Neural cell (in vitro differentiated cells): ENCODE results near the gene ACIN1. TPM values are rescaled to one million over a fixed set of nuclear protein-coding genes. Genes with fewer than 3 reads are reported as not detected.
A peak's percentile ranks its signal among the peaks of the same experiment; 100 is the strongest.

ENCODE experiments used
- H2AFZ ChIP-seq: fragments of 200-600, 300-800 bp; sonication (generic), shearing (Covaris generic); 2 replicates; pipeline ENCODE4 v1.6.0; 2014; ENCODE audit warnings: low read depth, mild to moderate bottlenecking, antibody characterized with exemption, low read length, moderate library complexity
- H3F3A ChIP-seq: fragments of 200-600 bp; shearing (Covaris generic); 2 replicates; pipeline ENCODE4 v1.6.1; 2016; ENCODE audit warnings: mild to moderate bottlenecking, moderate library complexity, mixed read lengths, antibody characterized with exemption, low read length; ENCODE audit not compliant: insufficient read depth, poor library complexity, severe bottlenecking
- H3K27ac ChIP-seq: fragments of 200-600, 300-800 bp; sonication (generic), shearing (Covaris generic); 2 replicates; pipeline ENCODE4 v1.5.1; 2014; ENCODE audit warnings: mild to moderate bottlenecking, low read length, moderate library complexity
- H3K27me3 ChIP-seq: fragments of 300-800, 200-600 bp; sonication (generic), shearing (Covaris generic); 2 replicates; pipeline ENCODE4 v1.6.0; 2014; ENCODE audit warnings: mild to moderate bottlenecking, low read depth, low read length, moderate library complexity; ENCODE audit not compliant: insufficient read depth
- H3K36me3 ChIP-seq: fragments of 300-800, 200-600 bp; sonication (generic), shearing (Covaris generic); 2 replicates; pipeline ENCODE4 v1.5.1; 2014; ENCODE audit warnings: mild to moderate bottlenecking, antibody characterized with exemption, low read length, moderate library complexity; ENCODE audit not compliant: insufficient read depth
- H3K4me2 ChIP-seq: fragments of 300-800, 200-600 bp; sonication (generic), shearing (Covaris generic); 2 replicates; pipeline ENCODE4 v1.6.0; 2014; ENCODE audit warnings: mild to moderate bottlenecking, low read length
- H3K4me3 ChIP-seq: fragments of 300-800, 200-600 bp; sonication (generic), shearing (Covaris generic); 2 replicates; pipeline ENCODE4 v1.5.1; 2014; ENCODE audit warnings: mild to moderate bottlenecking, low read length, moderate library complexity
- H3K79me2 ChIP-seq: fragments of 200-600 bp; shearing (Covaris generic); replicated peaks from 2 replicates; pipeline ENCODE4 v1.6.0; 2014; ENCODE audit warnings: mild to moderate bottlenecking, low read length, moderate library complexity; ENCODE audit not compliant: insufficient read depth
- H3K9ac ChIP-seq: fragments of 300-800, 200-600 bp; sonication (generic), shearing (Covaris generic); 2 replicates; pipeline ENCODE4 v1.6.1; 2016; ENCODE audit warnings: mild to moderate bottlenecking, low read length, mixed read lengths
- H3K9me2 ChIP-seq: fragments of 200-600 bp; shearing (Covaris generic); 2 replicates; pipeline ENCODE4 v1.6.1; 2016; ENCODE audit warnings: mild to moderate bottlenecking, low read length, mixed read lengths; ENCODE audit not compliant: insufficient read depth
- H3K9me3 ChIP-seq: fragments of 200-600, 300-800 bp; sonication (generic), shearing (Covaris generic); 2 replicates; pipeline ENCODE4 v1.6.1; 2016; ENCODE audit warnings: mild to moderate bottlenecking, mixed run types, low read length, moderate library complexity, mixed read lengths
- H4K20me1 ChIP-seq: fragments of 200-600 bp; shearing (Covaris generic); 2 replicates; pipeline ENCODE4 v1.6.1; 2016; ENCODE audit warnings: mild to moderate bottlenecking, mixed run types; ENCODE audit not compliant: insufficient read depth
- EP300 ChIP-seq: fragments of 450-650 bp; conservative IDR thresholded peaks from 2 replicates; pipeline ENCODE4 v1.6.1; 2014; ENCODE audit warnings: antibody characterized with exemption, mild to moderate bottlenecking, moderate library complexity; ENCODE audit not compliant: poor library complexity, severe bottlenecking
- EZH2 ChIP-seq: fragments of 200-600, 300-800 bp; shearing (Covaris generic), sonication (generic); IDR thresholded peaks from 2 replicates; pipeline ENCODE4 v1.6.1; 2014; ENCODE audit warnings: antibody characterized with exemption, low read length, borderline replicate concordance, mild to moderate bottlenecking; ENCODE audit not compliant: insufficient read depth, poor library complexity, severe bottlenecking
- MXI1 ChIP-seq: fragments of 450-650 bp; conservative IDR thresholded peaks from 2 replicates; pipeline ENCODE4 v1.6.1; 2014; ENCODE audit warnings: antibody characterized with exemption, mild to moderate bottlenecking; ENCODE audit not compliant: poor library complexity, severe bottlenecking
- POLR2AphosphoS5 ChIP-seq: IDR thresholded peaks from 2 replicates; pipeline ENCODE4 v1.6.1; 2012
- RAD21 ChIP-seq: fragments of 450-650 bp; conservative IDR thresholded peaks from 2 replicates; pipeline ENCODE4 v1.6.1; 2014; ENCODE audit warnings: antibody characterized with exemption, mild to moderate bottlenecking, moderate library complexity
- SMC3 ChIP-seq: fragments of 450-650 bp; conservative IDR thresholded peaks from 2 replicates; pipeline ENCODE4 v1.6.1; 2014; ENCODE audit warnings: antibody characterized with exemption, mild to moderate bottlenecking, moderate library complexity; ENCODE audit not compliant: poor library complexity
- TAF1 ChIP-seq: IDR thresholded peaks from 2 replicates; pipeline ENCODE4 v1.6.1; 2012; ENCODE audit warnings: low read depth
- polyA plus RNA-seq: library from polyadenylated mRNA; depleted of rRNA; stranded (reverse); fragments of >200 nt; gene quantifications from 2 replicates; pipeline ENCODE4 v1.2.3, GENCODE V29; 2014
- TF ChIP-seq, protein P1 (sequence below): IDR thresholded peaks from 2 replicates; pipeline ENCODE4 v1.6.1; 2012; ENCODE audit warnings: borderline replicate concordance
- TF ChIP-seq, protein P2 (sequence below): fragments of 450-650 bp; IDR thresholded peaks from 2 replicates; pipeline ENCODE4 v1.5.1; 2014; ENCODE audit warnings: antibody characterized with exemption, mild to moderate bottlenecking, moderate library complexity; ENCODE audit not compliant: poor library complexity, severe bottlenecking

Gene ACIN1
- polyA plus RNA-seq, 1 donor from 2014 or later: 143 TPM

DNA sequence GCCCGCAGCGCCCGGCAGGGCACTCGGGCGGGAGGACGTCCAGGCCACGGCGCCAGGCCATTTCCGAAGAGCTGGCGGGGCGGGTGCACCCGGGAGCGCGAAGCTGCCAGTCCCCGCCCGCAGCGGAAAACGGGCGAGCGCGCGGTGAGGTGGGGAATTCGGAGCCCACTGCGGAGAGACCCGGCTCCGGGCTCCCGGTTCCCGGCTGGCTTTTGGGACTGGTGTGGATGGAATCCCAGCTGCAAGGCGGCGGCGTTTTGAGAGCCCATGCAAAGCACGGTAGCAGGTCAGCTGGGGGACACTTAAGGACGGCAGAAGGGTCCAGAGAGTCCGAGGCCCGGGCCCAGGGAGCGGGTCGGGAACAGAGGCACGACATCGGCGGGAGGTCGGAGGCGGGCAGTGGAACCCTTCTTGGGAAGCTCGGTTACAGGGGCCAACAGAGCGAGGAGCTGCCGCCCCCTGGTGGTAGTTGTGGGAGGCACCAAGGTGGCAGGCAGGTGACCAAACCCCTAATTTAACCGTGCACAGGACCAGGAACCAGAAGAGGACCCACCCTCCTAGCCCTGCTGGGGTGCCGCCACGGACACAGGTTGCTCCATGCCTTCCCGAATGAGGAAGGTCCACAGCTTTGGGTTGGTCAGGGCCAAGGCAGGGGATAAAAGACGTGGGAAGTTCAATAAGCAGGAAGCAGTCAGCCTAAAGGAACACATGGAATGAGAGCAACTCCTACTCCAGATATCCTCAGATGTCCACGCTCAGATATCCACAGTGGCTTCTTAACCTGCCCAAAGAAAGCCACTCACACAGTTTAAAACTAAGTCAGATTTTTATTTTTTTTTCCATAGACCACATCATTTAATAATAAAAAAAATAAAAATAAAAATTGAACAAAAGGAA is 36.9 kb downstream of the ACIN1 start:
- Histone ChIP-seq H4K20me1 (no peaks in the 10 kb centered on the region), H3K27me3 (no peaks in the 10 kb centered on the region), H3K9me2 (no peaks in the 10 kb centered on the region), H3K79me2 (peaks cover 6% of the 10 kb centered on the region), H3K36me3 (peaks cover 7% of the 10 kb centered on the region), H3K9me3 (no peaks in the 10 kb centered on the region), H3F3A (no peaks in the 10 kb centered on the region), H3K9ac (peak overlapping the region; percentile 80), H3K27ac (peak overlapping the region; percentile 56), H2AFZ (peak overlapping the region; percentile 21), H3K4me2 (peak overlapping the region; percentile 79), H3K4me3 (peak overlapping the region; percentile 84)
- TF ChIP-seq MXI1 (peak; percentile 59), TAF1 (no peak), POLR2AphosphoS5 (peak; percentile 50), SMC3 (peak; percentile 98), EZH2 (no peak), EP300 (no peak), RAD21 (peak; percentile 91)
- TF ChIP-seq, protein P1, sequence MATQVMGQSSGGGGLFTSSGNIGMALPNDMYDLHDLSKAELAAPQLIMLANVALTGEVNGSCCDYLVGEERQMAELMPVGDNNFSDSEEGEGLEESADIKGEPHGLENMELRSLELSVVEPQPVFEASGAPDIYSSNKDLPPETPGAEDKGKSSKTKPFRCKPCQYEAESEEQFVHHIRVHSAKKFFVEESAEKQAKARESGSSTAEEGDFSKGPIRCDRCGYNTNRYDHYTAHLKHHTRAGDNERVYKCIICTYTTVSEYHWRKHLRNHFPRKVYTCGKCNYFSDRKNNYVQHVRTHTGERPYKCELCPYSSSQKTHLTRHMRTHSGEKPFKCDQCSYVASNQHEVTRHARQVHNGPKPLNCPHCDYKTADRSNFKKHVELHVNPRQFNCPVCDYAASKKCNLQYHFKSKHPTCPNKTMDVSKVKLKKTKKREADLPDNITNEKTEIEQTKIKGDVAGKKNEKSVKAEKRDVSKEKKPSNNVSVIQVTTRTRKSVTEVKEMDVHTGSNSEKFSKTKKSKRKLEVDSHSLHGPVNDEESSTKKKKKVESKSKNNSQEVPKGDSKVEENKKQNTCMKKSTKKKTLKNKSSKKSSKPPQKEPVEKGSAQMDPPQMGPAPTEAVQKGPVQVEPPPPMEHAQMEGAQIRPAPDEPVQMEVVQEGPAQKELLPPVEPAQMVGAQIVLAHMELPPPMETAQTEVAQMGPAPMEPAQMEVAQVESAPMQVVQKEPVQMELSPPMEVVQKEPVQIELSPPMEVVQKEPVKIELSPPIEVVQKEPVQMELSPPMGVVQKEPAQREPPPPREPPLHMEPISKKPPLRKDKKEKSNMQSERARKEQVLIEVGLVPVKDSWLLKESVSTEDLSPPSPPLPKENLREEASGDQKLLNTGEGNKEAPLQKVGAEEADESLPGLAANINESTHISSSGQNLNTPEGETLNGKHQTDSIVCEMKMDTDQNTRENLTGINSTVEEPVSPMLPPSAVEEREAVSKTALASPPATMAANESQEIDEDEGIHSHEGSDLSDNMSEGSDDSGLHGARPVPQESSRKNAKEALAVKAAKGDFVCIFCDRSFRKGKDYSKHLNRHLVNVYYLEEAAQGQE: peak; percentile 21
- TF ChIP-seq, protein P2, sequence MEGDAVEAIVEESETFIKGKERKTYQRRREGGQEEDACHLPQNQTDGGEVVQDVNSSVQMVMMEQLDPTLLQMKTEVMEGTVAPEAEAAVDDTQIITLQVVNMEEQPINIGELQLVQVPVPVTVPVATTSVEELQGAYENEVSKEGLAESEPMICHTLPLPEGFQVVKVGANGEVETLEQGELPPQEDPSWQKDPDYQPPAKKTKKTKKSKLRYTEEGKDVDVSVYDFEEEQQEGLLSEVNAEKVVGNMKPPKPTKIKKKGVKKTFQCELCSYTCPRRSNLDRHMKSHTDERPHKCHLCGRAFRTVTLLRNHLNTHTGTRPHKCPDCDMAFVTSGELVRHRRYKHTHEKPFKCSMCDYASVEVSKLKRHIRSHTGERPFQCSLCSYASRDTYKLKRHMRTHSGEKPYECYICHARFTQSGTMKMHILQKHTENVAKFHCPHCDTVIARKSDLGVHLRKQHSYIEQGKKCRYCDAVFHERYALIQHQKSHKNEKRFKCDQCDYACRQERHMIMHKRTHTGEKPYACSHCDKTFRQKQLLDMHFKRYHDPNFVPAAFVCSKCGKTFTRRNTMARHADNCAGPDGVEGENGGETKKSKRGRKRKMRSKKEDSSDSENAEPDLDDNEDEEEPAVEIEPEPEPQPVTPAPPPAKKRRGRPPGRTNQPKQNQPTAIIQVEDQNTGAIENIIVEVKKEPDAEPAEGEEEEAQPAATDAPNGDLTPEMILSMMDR: peak; percentile 98

DNA sequence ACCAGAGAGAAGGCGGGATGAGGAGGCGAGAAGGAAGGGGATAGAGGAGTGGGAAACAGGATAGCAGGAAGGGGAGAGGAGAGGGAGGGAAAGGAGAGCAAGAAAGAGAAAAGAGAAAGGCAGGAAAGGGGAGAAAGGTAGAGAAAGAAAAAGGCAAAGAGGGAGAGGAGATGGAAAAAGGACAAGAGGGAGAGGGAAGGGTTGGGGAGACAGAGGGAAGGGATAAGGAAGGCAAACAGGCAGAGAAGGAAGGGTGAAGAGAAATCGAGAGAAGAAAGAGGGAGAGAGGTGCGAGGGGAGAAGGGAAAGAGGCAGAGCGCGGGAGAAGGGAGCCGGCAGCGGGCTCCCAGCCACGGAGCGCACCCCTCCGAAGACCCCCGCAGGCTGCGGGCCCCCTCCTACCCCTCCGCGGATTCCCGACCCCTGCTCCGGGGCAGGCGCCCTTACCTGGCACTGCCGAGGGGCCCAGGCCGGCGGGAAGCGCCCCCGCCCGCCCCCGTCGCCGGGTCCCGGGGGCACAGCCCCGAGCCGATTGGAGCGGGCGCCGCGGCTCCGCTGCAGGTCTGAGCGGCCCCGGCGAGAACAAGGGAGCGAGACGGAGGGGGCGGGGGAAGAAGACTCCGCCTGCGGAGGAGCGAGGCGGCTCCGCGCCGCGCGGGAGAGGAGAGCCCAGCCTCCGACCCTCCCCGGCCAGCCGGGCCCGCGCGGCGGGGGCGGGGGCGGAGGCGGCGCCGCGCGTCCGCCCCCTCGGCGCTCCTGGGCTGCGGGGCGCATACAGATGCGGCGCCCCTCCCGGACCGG is 37.8 kb downstream of the ACIN1 start, which contains the start of gene CDH24:
Gene CDH24 (minus strand): TSS at position 565 of the 801 bp plus-strand sequence. CDS start 1,787 bp downstream, outside the sequence.
- H4K20me1 ChIP-seq: no peaks in the 10 kb centered on the region
- no peaks in the 10 kb centered on the region for H3K27me3 ChIP-seq
- peak within 1 kb of the TSS; percentile 80 for H3K9ac ChIP-seq
- H3K27ac ChIP-seq: peak within 1 kb of the TSS; percentile 61
- H3K4me3 ChIP-seq: peak within 1 kb of the TSS; percentile 84
- H3K9me3 ChIP-seq: no peaks in the 10 kb centered on the region
- no peaks in the 10 kb centered on the region for H3F3A ChIP-seq
- H3K79me2 ChIP-seq: peaks cover 6% of the 10 kb centered on the region
- H2AFZ ChIP-seq: peak within 1 kb of the TSS; percentile 37
- H3K9me2 ChIP-seq: no peaks in the 10 kb centered on the region
- H3K4me2 ChIP-seq: peak within 1 kb of the TSS; percentile 89
- peaks cover under 1% of the 10 kb centered on the region for H3K36me3 ChIP-seq
- TF ChIP-seq TAF1 (peak; percentile 51), RAD21 (no peak), SMC3 (no peak), MXI1 (peak; percentile 26), EZH2 (no peak)
